GM12878 (cell line): ENCODE data around the gene CADPS. TPM values are rescaled to one million over a fixed set of nuclear protein-coding genes. Genes with fewer than 3 reads are reported as not detected.

Experiments
- ATAC-seq: fragments of 200-7000 bp; cut with Tn5 transposase; 3 replicates; pipeline ENCODE4 v1.9.1; 2020; ENCODE audit warnings: mild to moderate bottlenecking, moderate library complexity
- BruUV-seq: library from RNA; stranded (reverse); fragments of 400-500 nt; replicated peaks from 2 replicates; lab custom pipeline; 2021; lab: Mats Ljungman, UMichigan
- CTCF ChIA-PET: fragments of 300-600 bp; sonication (Branson Sonifier 250); formaldehyde crosslinking; extraction: SDS; loops from one replicate; lab custom pipeline; 2021; ENCODE audit warnings: inconsistent platforms; lab: Yijun Ruan, JAX
- POLR2A ChIA-PET: fragments of 350-600 bp; formaldehyde crosslinking; extraction: SDS; loops from one replicate; lab custom pipeline; 2021; ENCODE audit warnings: inconsistent platforms; lab: Charles Lee
- RAD21 ChIA-PET: fragments of 300-600 bp; sonication (Branson Sonifier 250); formaldehyde crosslinking; loops from one replicate; lab custom pipeline; 2023; ENCODE audit warnings: antibody characterized with exemption; ENCODE audit not compliant: unreplicated experiment; lab: Charles Lee
- SMC1A ChIA-PET: fragments of 300-600 bp; sonication (Branson Sonifier 250); formaldehyde crosslinking; loops from one replicate; lab custom pipeline; 2023; ENCODE audit not compliant: unreplicated experiment, uncharacterized antibody; lab: Charles Lee
- DNase-seq: peaks from one replicate; pipeline ENCODE4 v3.0.0-alpha.2; 2011; ENCODE audit warnings: low read depth, low spot score
- FAIRE-seq: peaks from 3 replicates; lab custom pipeline; 2011; peaks lifted over from hg19 to GRCh38; lab: Jason Lieb, UNC
- H2AFZ ChIP-seq: 2 replicates; pipeline ENCODE4 v1.6.0; 2011; ENCODE audit warnings: low read depth, low read length, control low read depth; ENCODE audit not compliant: control insufficient read depth
- H3K27ac ChIP-seq: 2 replicates; pipeline ENCODE4 v1.5.1; 2011; ENCODE audit warnings: control low read depth; ENCODE audit not compliant: control insufficient read depth, insufficient read depth
- H3K27me3 ChIP-seq, 2 experiments: replicated peaks in 1 of 2; 2 replicates each; pipeline versions ENCODE4 v1.6.0 to v1.6.1; 2011; ENCODE audit warnings: low read length in 1 of 2; ENCODE audit not compliant: control insufficient read depth in 2 of 2, insufficient read depth in 2 of 2
- H3K36me3 ChIP-seq, 2 experiments: 2 replicates each; pipeline ENCODE4 v1.5.1; 2011; ENCODE audit warnings: low read length in 1 of 2; ENCODE audit not compliant: control insufficient read depth in 2 of 2, insufficient read depth in 2 of 2
- H3K4me1 ChIP-seq: 2 replicates; pipeline ENCODE4 v1.6.1; 2011; ENCODE audit warnings: mild to moderate bottlenecking, low read length, moderate library complexity, mixed read lengths; ENCODE audit not compliant: control insufficient read depth, insufficient read depth
- H3K4me2 ChIP-seq: 2 replicates; pipeline ENCODE4 v1.6.0; 2011; ENCODE audit warnings: control low read depth; ENCODE audit not compliant: control insufficient read depth, insufficient read depth
- H3K4me3 ChIP-seq: fragments of 200-600 bp; sonication (generic); 2 replicates; pipeline ENCODE4 v1.5.1; 2016
- H3K79me2 ChIP-seq: 2 replicates; pipeline ENCODE4 v1.6.0; 2011; ENCODE audit warnings: low read length; ENCODE audit not compliant: control insufficient read depth, insufficient read depth
- H3K9ac ChIP-seq: 2 replicates; pipeline ENCODE4 v1.8.0; 2011; ENCODE audit warnings: low read length, control low read depth, mixed read lengths; ENCODE audit not compliant: control insufficient read depth, insufficient read depth
- H3K9me3 ChIP-seq: replicated peaks from 3 replicates; pipeline ENCODE4 v1.5.1; 2011; ENCODE audit warnings: mild to moderate bottlenecking, low read length; ENCODE audit not compliant: control insufficient read depth, insufficient read depth
- H4K20me1 ChIP-seq: 2 replicates; pipeline ENCODE4 v1.6.0; 2011; ENCODE audit not compliant: control insufficient read depth, insufficient read depth
- ATF2 ChIP-seq: IDR thresholded peaks from 2 replicates; pipeline ENCODE4 v1.6.1; 2012; ENCODE audit warnings: low read length, inconsistent platforms
- CBFB ChIP-seq: IDR thresholded peaks from 2 replicates; pipeline ENCODE4 v1.6.1; 2016; ENCODE audit warnings: antibody characterized with exemption, low read depth
- CREM ChIP-seq: IDR thresholded peaks from 2 replicates; pipeline ENCODE4 v1.6.1; 2014; ENCODE audit warnings: antibody characterized with exemption, low read depth
- ESRRA ChIP-seq: IDR thresholded peaks from 2 replicates; pipeline ENCODE4 v1.6.1; 2012; ENCODE audit warnings: mild to moderate bottlenecking, low read length, improper control_type of control experiment
- IRF4 ChIP-seq: IDR thresholded peaks from 2 replicates; pipeline ENCODE4 v1.6.1; 2011; ENCODE audit warnings: low read depth, low read length
- MYB ChIP-seq: fragments of 150-350 bp; IDR thresholded peaks from 2 replicates; pipeline ENCODE4 v1.6.1; 2014; ENCODE audit warnings: mild to moderate bottlenecking, low read depth, low read length, borderline replicate concordance
- NR2C2 ChIP-seq: IDR thresholded peaks from 2 replicates; pipeline ENCODE4 v1.6.1; 2011; ENCODE audit warnings: borderline replicate concordance, low read depth; ENCODE audit not compliant: control insufficient read depth, insufficient read length
- PML ChIP-seq: IDR thresholded peaks from 2 replicates; pipeline ENCODE4 v1.6.1; 2012; ENCODE audit warnings: low read length, inconsistent platforms
- RAD51 ChIP-seq: fragments of 450-650 bp; IDR thresholded peaks from 2 replicates; pipeline ENCODE4 v1.6.1; 2016; ENCODE audit warnings: moderate library complexity, mild to moderate bottlenecking, inconsistent platforms
- RB1 ChIP-seq: fragments of 450-650 bp; formaldehyde crosslinking; IDR thresholded peaks from 2 replicates; pipeline ENCODE4 v1.6.1; 2017; ENCODE audit warnings: mild to moderate bottlenecking, borderline replicate concordance
- SIX5 ChIP-seq: IDR thresholded peaks from 2 replicates; pipeline ENCODE4 v1.6.1; 2011; ENCODE audit warnings: mild to moderate bottlenecking, low read depth, low read length, moderate library complexity; ENCODE audit not compliant: severe bottlenecking
- SMC3 ChIP-seq: IDR thresholded peaks from 2 replicates; pipeline ENCODE4 v1.6.1; 2011; ENCODE audit warnings: low read length, improper control_type of control experiment, borderline replicate concordance
- SREBF1 ChIP-seq: IDR thresholded peaks from 2 replicates; pipeline ENCODE4 v1.6.1; 2012; ENCODE audit warnings: mild to moderate bottlenecking, low read length
- STAT3 ChIP-seq: IDR thresholded peaks from 2 replicates; pipeline ENCODE4 v1.6.1; 2011; ENCODE audit warnings: low read depth, low read length, improper control_type of control experiment
- SUZ12 ChIP-seq: fragments of 200-600 bp; sonication (generic); IDR thresholded peaks from one replicate; pipeline ENCODE4 v1.6.1; 2018; ENCODE audit warnings: antibody characterized with exemption, mild to moderate bottlenecking; ENCODE audit not compliant: unreplicated experiment
- ZBED1 ChIP-seq: IDR thresholded peaks from 2 replicates; pipeline ENCODE4 v1.6.1; 2016; ENCODE audit warnings: borderline replicate concordance
- WGBS: methylation state at CpG from one replicate; pipeline ENCODE4 v1.1.6; 2016; ENCODE audit warnings: low lambda C conversion rate; ENCODE audit not compliant: insufficient replicate concordance, insufficient coverage; ENCODE audit errors: missing lambda C conversion rate; 5-methylcytosine and 5-hydroxymethylcytosine counted together
- in situ Hi-C: fragments of 300-500 bp; cut with MboI; formaldehyde crosslinking; loops from 9 replicates; pipeline ENCODE4 v1.14.3; 2018; ENCODE audit warnings: mixed read lengths
- intact Hi-C: fragments of 100-400 bp; cut with micrococcal nuclease; formaldehyde crosslinking; loops from one replicate; pipeline ENCODE4 v1.14.2; 2022; ENCODE audit not compliant: unreplicated experiment
- polyA plus RNA-seq, 11 experiments: library from polyadenylated mRNA; depleted of rRNA in 4 of 11; unstranded in 6 of 11; stranded (reverse) in 5 of 11; fragments of >200 nt; fragmentation: Nextera tagmentation in 4 of 11; fragmentation: Illumina TruSeq in 1 of 11; extraction: Ambion mirVana in 4 of 11; extraction: Trizol in 1 of 11; gene quantifications; 1 replicate in 1 of 11; 2 replicates in 10 of 11; pipeline versions ENCODE4 v1.2.1 to v1.2.3, GENCODE V29; 2011 to 2016; ENCODE audit warnings: inconsistent platforms in 2 of 11, missing spikeins in 2 of 11, low read depth in 1 of 11
- total RNA-seq, 4 experiments: library from RNA; depleted of rRNA in 3 of 4; stranded (reverse); fragments of >200 nt in 3 of 4; fragmentation: Illumina TruSeq in 1 of 4; extraction: Trizol in 1 of 4; gene quantifications; 2 replicates each; pipeline versions ENCODE4 v1.2.1 to v1.2.3, GENCODE V29; 2013 to 2021
- TF ChIP-seq, protein P1 (sequence below): fragments of 450-650 bp; IDR thresholded peaks from 2 replicates; pipeline ENCODE4 v1.6.1; 2016; ENCODE audit warnings: mild to moderate bottlenecking
- TF ChIP-seq, protein P2 (sequence below): fragments of 450-650 bp; IDR thresholded peaks from 2 replicates; pipeline ENCODE4 v1.6.1; 2017; ENCODE audit warnings: mild to moderate bottlenecking, moderate library complexity
- TF ChIP-seq, protein P3 (sequence below): IDR thresholded peaks from 2 replicates; pipeline ENCODE4 v1.6.1; 2011; ENCODE audit warnings: mild to moderate bottlenecking, low read depth, low read length, moderate library complexity; ENCODE audit not compliant: insufficient replicate concordance

The CADPS gene
- total and polyA plus RNA-seq, 10 of the 15 experiments (the other 5 are each of a cell fraction or from before 2014, with no cell fraction given), result 0.20 TPM; not detected in 9

DNA sequence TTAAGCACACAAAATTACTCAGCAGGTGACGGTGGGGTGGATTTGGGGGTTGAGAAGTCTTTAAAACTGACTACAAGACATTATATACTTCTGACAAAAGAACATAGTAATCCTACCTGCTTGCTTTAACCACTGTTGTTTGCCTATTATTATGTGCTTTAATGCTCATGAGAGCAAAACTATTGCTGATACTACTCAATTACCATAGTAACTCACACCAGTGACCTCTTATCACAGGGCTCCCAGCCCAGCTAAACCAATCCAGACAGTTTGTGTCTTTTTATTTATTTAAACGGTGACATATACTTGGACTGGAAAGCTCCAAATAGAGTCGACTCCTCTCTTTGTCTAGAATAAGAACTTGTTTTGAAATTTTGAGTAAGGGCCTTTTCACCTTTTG is 459.1 kb downstream of the CADPS start:
- SMC1A ChIA-PET, result no interaction called here
- DNase-seq (no peak), FAIRE-seq (no peak)
- Histone ChIP-seq H3K4me3 (no peak overlapping the region), H3K36me3 (no peaks in the 10 kb centered on the region)
- no TSS peak for BruUV-seq
- intact Hi-C loops, result no loop called here
- TF ChIP-seq, protein P1, sequence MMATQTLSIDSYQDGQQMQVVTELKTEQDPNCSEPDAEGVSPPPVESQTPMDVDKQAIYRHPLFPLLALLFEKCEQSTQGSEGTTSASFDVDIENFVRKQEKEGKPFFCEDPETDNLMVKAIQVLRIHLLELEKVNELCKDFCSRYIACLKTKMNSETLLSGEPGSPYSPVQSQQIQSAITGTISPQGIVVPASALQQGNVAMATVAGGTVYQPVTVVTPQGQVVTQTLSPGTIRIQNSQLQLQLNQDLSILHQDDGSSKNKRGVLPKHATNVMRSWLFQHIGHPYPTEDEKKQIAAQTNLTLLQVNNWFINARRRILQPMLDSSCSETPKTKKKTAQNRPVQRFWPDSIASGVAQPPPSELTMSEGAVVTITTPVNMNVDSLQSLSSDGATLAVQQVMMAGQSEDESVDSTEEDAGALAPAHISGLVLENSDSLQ, result no peak
- TF ChIP-seq IRF4 (no peak), NR2C2 (no peak), SMC3 (no peak), ZBED1 (no peak), CBFB (no peak), CREM (no peak), ESRRA (no peak), ATF2 (no peak), SUZ12 (no peak), PML (no peak), SIX5 (no peak), MYB (no peak), STAT3 (no peak), SREBF1 (no peak), RB1 (no peak), RAD51 (no peak)
- TF ChIP-seq, protein P2, sequence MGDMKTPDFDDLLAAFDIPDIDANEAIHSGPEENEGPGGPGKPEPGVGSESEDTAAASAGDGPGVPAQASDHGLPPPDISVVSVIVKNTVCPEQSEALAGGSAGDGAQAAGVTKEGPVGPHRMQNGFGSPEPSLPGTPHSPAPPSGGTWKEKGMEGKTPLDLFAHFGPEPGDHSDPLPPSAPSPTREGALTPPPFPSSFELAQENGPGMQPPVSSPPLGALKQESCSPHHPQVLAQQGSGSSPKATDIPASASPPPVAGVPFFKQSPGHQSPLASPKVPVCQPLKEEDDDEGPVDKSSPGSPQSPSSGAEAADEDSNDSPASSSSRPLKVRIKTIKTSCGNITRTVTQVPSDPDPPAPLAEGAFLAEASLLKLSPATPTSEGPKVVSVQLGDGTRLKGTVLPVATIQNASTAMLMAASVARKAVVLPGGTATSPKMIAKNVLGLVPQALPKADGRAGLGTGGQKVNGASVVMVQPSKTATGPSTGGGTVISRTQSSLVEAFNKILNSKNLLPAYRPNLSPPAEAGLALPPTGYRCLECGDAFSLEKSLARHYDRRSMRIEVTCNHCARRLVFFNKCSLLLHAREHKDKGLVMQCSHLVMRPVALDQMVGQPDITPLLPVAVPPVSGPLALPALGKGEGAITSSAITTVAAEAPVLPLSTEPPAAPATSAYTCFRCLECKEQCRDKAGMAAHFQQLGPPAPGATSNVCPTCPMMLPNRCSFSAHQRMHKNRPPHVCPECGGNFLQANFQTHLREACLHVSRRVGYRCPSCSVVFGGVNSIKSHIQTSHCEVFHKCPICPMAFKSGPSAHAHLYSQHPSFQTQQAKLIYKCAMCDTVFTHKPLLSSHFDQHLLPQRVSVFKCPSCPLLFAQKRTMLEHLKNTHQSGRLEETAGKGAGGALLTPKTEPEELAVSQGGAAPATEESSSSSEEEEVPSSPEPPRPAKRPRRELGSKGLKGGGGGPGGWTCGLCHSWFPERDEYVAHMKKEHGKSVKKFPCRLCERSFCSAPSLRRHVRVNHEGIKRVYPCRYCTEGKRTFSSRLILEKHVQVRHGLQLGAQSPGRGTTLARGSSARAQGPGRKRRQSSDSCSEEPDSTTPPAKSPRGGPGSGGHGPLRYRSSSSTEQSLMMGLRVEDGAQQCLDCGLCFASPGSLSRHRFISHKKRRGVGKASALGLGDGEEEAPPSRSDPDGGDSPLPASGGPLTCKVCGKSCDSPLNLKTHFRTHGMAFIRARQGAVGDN, result no peak
- TF ChIP-seq, protein P3, sequence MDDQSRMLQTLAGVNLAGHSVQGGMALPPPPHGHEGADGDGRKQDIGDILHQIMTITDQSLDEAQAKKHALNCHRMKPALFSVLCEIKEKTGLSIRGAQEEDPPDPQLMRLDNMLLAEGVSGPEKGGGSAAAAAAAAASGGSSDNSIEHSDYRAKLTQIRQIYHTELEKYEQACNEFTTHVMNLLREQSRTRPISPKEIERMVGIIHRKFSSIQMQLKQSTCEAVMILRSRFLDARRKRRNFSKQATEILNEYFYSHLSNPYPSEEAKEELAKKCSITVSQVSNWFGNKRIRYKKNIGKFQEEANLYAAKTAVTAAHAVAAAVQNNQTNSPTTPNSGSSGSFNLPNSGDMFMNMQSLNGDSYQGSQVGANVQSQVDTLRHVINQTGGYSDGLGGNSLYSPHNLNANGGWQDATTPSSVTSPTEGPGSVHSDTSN, result no peak
- TF ChIP-seq, all 136 proteins: peak for 0
- ChIA-PET RAD21 (no interaction called here), POLR2A (no interaction called here), CTCF (no interaction called here)
- Histone ChIP-seq H3K4me2 (no peak overlapping the region), H3K4me1 (no peaks in the 10 kb centered on the region), H3K9me3 (no peaks in the 10 kb centered on the region), H3K79me2 (no peaks in the 10 kb centered on the region), H2AFZ (no peak overlapping the region), H3K27me3 (no peaks in the 10 kb centered on the region), H4K20me1 (no peaks in the 10 kb centered on the region), H3K9ac (no peak overlapping the region), H3K27ac (no peak overlapping the region)
- 9% methylated on average over 3 of the region's 3 CpGs for WGBS
- ATAC-seq, result no peak
- in situ Hi-C loops, result no loop called here
